Measurements from ENCODE around the gene ERN1.

ERN1 gene

DNA sequence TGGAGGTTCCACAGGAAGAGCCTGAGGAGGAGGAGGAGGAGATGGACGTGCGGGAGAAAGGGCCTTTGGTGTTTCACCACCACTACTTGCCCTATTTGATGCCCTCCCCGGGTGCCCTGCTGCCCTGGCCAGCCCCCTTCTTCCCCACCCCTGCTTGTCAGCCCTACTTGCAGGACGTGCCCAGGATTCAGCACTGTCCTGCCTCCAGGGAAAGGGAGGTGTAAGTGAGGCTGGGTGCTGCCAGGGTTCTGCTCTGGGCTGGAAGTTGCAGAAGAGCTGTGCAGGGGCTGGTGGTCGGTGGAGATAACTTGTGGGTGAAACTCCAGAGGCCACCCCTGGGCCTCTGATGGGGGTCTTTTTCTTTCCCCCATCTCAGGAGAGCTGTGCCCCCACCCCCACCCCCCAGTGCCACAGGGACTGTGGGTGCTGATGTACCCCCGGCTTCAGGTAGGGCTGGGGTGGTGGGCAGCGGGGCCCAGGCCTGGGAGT is 128.8 kb downstream of the ERN1 start:
- TF ChIP-seq, protein P1, sequence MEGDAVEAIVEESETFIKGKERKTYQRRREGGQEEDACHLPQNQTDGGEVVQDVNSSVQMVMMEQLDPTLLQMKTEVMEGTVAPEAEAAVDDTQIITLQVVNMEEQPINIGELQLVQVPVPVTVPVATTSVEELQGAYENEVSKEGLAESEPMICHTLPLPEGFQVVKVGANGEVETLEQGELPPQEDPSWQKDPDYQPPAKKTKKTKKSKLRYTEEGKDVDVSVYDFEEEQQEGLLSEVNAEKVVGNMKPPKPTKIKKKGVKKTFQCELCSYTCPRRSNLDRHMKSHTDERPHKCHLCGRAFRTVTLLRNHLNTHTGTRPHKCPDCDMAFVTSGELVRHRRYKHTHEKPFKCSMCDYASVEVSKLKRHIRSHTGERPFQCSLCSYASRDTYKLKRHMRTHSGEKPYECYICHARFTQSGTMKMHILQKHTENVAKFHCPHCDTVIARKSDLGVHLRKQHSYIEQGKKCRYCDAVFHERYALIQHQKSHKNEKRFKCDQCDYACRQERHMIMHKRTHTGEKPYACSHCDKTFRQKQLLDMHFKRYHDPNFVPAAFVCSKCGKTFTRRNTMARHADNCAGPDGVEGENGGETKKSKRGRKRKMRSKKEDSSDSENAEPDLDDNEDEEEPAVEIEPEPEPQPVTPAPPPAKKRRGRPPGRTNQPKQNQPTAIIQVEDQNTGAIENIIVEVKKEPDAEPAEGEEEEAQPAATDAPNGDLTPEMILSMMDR (IDR thresholded peaks at IDR 0.05; ENCODE audit: low read length, missing control alignments) = no peak
- DNase-seq (ENCODE audit: low read depth) = no peak
- H3K4me3 ChIP-seq (replicated peaks; ENCODE audit: low read depth, low read length) = no peak overlapping the region

DNA sequence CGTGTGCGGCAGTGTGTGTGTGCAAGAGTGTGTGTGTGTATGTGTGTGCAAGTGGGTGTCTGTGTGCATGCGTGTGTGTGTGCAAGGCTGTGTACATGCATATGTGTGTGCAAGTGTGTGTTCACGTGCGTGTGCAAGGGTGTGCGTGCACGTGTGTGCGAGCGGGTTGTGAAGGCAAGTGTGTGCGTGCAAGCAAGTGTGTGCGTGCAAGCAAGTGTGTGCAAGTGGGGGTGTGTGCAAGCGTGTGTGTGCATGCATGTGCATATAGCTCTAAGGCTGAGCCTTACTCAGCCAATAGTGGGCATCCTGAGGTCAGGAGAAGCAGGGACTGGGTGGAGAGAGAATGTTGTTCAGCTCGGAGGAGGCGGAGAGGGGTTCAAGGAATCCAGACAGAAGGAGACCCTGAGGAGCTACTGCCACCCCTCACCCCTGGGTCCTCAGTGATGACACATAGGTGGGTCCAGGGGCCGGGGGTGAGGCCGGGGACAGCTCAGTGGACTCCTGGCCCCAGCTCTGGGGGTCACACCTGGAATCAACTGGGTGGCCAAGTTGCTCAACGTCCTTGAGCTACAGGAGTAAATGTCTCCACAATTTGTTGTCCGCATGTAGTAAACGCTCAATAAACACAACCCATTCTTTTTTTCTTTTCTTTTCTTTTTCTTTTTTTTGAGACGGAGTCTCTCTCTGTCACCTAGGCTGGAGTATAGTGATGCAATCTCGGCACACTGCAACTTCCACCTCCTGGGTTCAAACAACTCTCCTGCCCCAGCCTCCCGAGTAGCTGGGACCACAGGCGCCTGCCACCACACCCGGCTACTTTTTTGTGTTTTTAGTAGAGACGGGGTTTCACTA is 130.0 kb downstream of the ERN1 start:
- TF ChIP-seq, protein P1 (IDR thresholded peaks at IDR 0.05; ENCODE audit: low read length, missing control alignments) = no peak
- no peak for DNase-seq (ENCODE audit: low read depth)
- H3K4me3 ChIP-seq (replicated peaks; ENCODE audit: low read depth, low read length) = no peak overlapping the region

DNA sequence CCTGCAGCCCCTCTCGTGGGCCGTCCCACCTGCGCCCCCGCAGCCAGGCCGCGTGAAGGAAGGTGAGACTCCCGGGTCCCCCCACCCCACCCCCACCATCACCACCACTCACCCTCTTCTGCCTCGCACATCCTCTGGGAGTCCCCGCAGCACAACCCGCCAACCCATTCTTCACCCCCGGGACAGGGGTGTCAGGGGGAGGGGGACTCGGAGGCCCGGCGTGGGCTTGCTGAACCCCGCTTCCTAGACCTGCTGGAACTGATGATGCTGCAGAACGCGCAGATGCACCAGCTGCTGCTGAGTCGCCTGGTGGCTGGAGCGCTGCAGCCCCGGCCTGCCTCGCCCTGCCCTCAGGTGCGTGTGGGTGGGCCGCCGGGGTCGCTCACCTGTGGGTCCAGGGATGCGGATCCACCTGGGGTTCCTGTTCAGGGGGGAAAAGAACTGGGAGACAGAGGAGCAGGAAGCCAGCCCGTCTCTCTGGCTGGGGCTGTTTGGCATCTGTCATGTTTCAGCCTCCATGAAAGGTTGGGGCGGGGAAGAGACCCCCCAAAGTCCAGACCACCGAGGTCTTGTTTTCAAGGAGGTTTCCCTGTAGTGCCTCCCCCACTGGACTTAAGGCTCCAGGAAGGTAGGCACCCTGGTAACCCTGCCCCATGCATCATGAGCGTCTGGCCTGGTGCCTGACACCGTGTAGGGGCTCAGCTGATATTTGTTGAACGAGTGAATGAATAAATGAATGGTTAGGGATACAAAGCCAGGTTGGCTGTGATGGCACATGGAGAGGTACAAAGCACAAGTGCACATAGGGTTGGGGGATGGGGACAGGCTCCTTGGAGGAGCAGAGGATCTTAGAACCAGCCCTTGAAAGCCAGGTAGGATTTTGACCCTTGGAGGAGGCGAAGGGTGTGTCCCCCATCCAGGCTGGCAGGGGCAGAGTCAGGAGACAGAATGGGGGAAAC is 130.9 kb downstream of the ERN1 start:
- peak overlapping the region; percentile 69 for H3K4me3 ChIP-seq (replicated peaks; ENCODE audit: low read depth, low read length)
- DNase-seq (ENCODE audit: low read depth) = no peak
- TF ChIP-seq, protein P1 (IDR thresholded peaks at IDR 0.05; ENCODE audit: low read length, missing control alignments) = no peak

DNA sequence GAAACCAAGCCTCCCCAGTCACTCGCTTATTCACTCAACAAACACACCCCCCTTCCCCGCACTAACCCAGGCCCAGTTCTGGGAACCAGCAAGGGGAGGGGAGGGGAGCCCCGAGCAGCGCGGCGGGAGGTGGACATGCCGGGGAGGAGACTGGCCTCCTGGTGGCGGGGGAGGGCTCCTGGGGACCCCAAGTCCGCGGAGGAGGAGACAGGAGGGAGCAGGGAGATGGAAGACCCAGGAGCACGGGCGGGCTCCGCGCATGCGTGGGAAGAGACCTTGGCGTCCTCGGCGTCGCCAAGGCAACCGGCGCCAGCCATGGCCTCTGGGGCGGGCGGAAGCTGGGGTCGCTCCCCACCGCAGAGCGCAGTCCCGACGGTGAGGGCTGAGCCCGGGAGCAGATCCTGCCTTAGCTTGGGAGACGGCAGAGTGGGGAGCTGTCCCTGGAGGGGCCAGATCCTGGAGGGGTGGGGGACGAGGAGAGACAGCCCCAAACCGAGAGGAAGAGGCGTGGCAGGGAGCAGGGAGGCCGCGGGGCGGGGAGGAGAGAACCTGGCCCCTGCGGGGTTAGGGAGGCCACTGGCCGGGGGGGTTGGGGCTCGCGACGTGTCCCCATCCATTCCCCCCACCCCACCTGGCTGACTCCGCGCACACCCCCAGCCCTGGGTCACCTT is 131.8 kb downstream of the ERN1 start, which contains the start of gene PRR29:
TSS of gene PRR29 (plus strand) at position 302 of the 671 bp plus-strand sequence. CDS start at position 316, 14 bp downstream.
- peak within 1 kb of the TSS; percentile 69 for H3K4me3 ChIP-seq (replicated peaks; ENCODE audit: low read depth, low read length)
- TF ChIP-seq, protein P1 (IDR thresholded peaks at IDR 0.05; ENCODE audit: low read length, missing control alignments) = no peak
- peak; percentile 58 for DNase-seq (ENCODE audit: low read depth)

DNA sequence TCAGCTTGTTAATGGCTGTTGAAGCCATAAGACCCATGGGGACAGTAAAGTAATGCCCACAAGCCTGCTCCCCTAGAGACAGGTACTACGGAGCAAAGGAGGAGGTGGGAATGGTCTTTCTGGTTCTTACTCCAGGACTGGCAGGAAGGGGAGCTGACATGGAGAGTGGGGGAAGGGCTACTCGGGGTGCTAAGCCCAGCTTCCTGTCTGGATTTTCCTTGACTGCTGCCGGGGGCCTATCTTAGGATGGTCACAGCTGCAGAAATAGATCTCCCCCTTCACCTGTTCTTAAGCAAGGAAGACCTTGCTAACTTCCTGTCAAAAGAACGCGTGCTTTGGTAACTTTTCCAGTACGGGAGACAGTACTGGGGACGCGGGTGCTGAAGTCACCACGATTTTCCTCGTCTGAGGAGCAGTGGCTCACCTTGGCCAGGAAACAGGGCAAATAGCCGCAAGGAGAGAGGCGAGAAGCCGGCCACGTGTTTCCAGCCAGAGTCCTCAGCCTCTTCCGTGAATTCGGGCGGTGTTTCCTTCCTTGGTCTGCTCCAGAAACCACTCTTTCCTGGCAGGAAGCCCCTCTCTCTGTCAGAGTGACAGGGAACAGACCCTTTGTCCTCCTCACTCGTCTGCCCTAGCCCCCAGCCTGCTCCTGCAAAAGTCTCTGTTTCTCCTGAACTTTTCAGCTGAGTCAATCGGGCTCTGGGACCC is 132.4 kb downstream of the ERN1 start:
- TF ChIP-seq, protein P1 (IDR thresholded peaks at IDR 0.05; ENCODE audit: low read length, missing control alignments) = no peak
- peak overlapping the region; percentile 69 for H3K4me3 ChIP-seq (replicated peaks; ENCODE audit: low read depth, low read length)
- DNase-seq (ENCODE audit: low read depth) = no peak

Data from fibroblast of pulmonary artery (primary cell).